CD14-positive monocyte (primary cell): ENCODE data around the gene IL6ST. TPM values are rescaled to one million over a fixed set of nuclear protein-coding genes. Genes with fewer than 3 reads are reported as not detected.
"Not testable (repeated sequence)": the region's sequence is repeated elsewhere in the genome, so short reads cannot be mapped to it uniquely, and the experiment has no call there.

ENCODE experiments used
- DNase-seq, 3 donors: peaks; one replicate each; pipeline ENCODE4 v3.0.0-alpha.2; 2011 to 2022
- H2AFZ ChIP-seq: 2 replicates; pipeline ENCODE4 v1.6.0; 2012; ENCODE audit warnings: mild to moderate bottlenecking, low read depth, low read length, inconsistent platforms; ENCODE audit not compliant: insufficient read depth, poor library complexity, severe bottlenecking
- H3K27ac ChIP-seq, 2 donors: 1 replicate in 1 of 2; 2 replicates in 1 of 2; pipeline ENCODE4 v1.5.1; 2012 to 2013; ENCODE audit warnings: low read length in 2 of 2, control low read depth in 1 of 2, inconsistent platforms in 1 of 2, low read depth in 1 of 2, mild to moderate bottlenecking in 1 of 2
- H3K27me3 ChIP-seq, 2 donors: one replicate each; pipeline versions ENCODE4 v1.6.0 to v1.6.1; 2011 to 2013; ENCODE audit warnings: low read length in 2 of 2; ENCODE audit not compliant: control insufficient read depth in 2 of 2, insufficient read depth in 2 of 2
- H3K36me3 ChIP-seq, 2 donors: replicated peaks in 1 of 2; 1 replicate in 1 of 2; 2 replicates in 1 of 2; pipeline versions ENCODE4 v1.5.1 to v1.6.1; 2012 to 2013; ENCODE audit warnings: low read length in 2 of 2, control low read depth in 1 of 2, inconsistent platforms in 1 of 2, mild to moderate bottlenecking in 1 of 2; ENCODE audit not compliant: insufficient read depth in 2 of 2, control insufficient read depth in 1 of 2
- H3K4me1 ChIP-seq, 2 donors: 1 replicate in 1 of 2; 2 replicates in 1 of 2; pipeline versions ENCODE4 v1.5.1 to v1.6.1; 2012 to 2013; ENCODE audit warnings: low read length in 2 of 2, control low read depth in 1 of 2, inconsistent platforms in 1 of 2, mild to moderate bottlenecking in 1 of 2, moderate library complexity in 1 of 2; ENCODE audit not compliant: insufficient read depth in 2 of 2, control insufficient read depth in 1 of 2
- H3K4me2 ChIP-seq: replicated peaks from 2 replicates; pipeline ENCODE3; 2012; ENCODE audit warnings: low read length, moderate library complexity, mild to moderate bottlenecking; ENCODE audit not compliant: poor library complexity, severe bottlenecking; ENCODE audit errors: extremely low read depth
- H3K4me3 ChIP-seq, 3 experiments: fragments of 200-600 bp in 1 of 3; sonication (generic) in 1 of 3; replicated peaks in 1 of 3; 1 replicate in 2 of 3; 2 replicates in 1 of 3; pipeline ENCODE4 v1.5.1; 2011 to 2013; ENCODE audit warnings: low read length in 3 of 3, mild to moderate bottlenecking in 3 of 3, control low read depth in 2 of 3, low read depth in 2 of 3, inconsistent platforms in 1 of 3, moderate library complexity in 1 of 3
- H3K79me2 ChIP-seq: 2 replicates; pipeline ENCODE4 v1.6.0; 2012; ENCODE audit warnings: mild to moderate bottlenecking, control low read depth, inconsistent platforms, low read length, moderate library complexity; ENCODE audit not compliant: insufficient read depth
- H3K9ac ChIP-seq: 2 replicates; pipeline ENCODE4 v1.6.0; 2017; ENCODE audit warnings: low read length, mild to moderate bottlenecking; ENCODE audit not compliant: insufficient read depth, poor library complexity, severe bottlenecking
- H3K9me3 ChIP-seq, 2 donors: replicated peaks in 1 of 2; 1 replicate in 1 of 2; 2 replicates in 1 of 2; pipeline versions ENCODE4 v1.5.1 to v1.6.1; 2012 to 2013; ENCODE audit warnings: low read length in 2 of 2, control low read depth in 1 of 2; ENCODE audit not compliant: control insufficient read depth in 1 of 2, insufficient read depth in 1 of 2
- H4K20me1 ChIP-seq: 2 replicates; pipeline ENCODE4 v1.6.0; 2012; ENCODE audit warnings: mild to moderate bottlenecking, low read length, control low read depth, moderate library complexity; ENCODE audit not compliant: insufficient read depth
- H3K27ac Mint-ChIP-seq, 7 donors: one replicate each; pipeline ENCODE4 v1.8.0; 2020; ENCODE audit warnings: mild to moderate bottlenecking in 7 of 7, mixed read lengths in 7 of 7, moderate library complexity in 6 of 7, inconsistent platforms in 2 of 7
- H3K27me3 Mint-ChIP-seq, 3 donors: one replicate each; pipeline ENCODE4 v1.8.0; 2021 to 2022; ENCODE audit warnings: low read depth in 3 of 3, mild to moderate bottlenecking in 3 of 3, mixed read lengths in 3 of 3, moderate library complexity in 3 of 3, inconsistent platforms in 1 of 3
- H3K36me3 Mint-ChIP-seq, 2 donors: one replicate each; pipeline ENCODE4 v1.8.0; 2020; ENCODE audit warnings: mixed read lengths in 2 of 2, inconsistent platforms in 1 of 2, mild to moderate bottlenecking in 1 of 2
- H3K4me1 Mint-ChIP-seq: one replicate; pipeline ENCODE4 v1.8.0; 2020; ENCODE audit warnings: mild to moderate bottlenecking, mixed read lengths
- H3K4me3 Mint-ChIP-seq, 2 donors: one replicate each; pipeline ENCODE4 v1.8.0; 2020; ENCODE audit warnings: mild to moderate bottlenecking in 2 of 2, mixed read lengths in 2 of 2, moderate library complexity in 1 of 2
- H3K9me3 Mint-ChIP-seq, 7 donors: one replicate each; pipeline ENCODE4 v1.8.0; 2020 to 2022; ENCODE audit warnings: mixed read lengths in 7 of 7, mild to moderate bottlenecking in 6 of 7, moderate library complexity in 6 of 7, inconsistent platforms in 2 of 7
- WGBS: methylation state at CpG from one replicate; pipeline ENCODE4 v1.1.5; 2013; ENCODE audit warnings: missing lambda C conversion rate; ENCODE audit not compliant: insufficient coverage; 5-methylcytosine and 5-hydroxymethylcytosine counted together
- intact Hi-C, 2 donors: fragments of 100-400 bp; cut with micrococcal nuclease; formaldehyde crosslinking; loops; one replicate each; pipeline versions ENCODE4 v1.15.0 to v1.15.1; 2023
- polyA plus RNA-seq, 3 donors: library from polyadenylated mRNA; depleted of rRNA in 1 of 3; unstranded in 2 of 3; stranded (reverse) in 1 of 3; fragments of 300-500 nt in 2 of 3; fragments of >200 nt in 1 of 3; fragmentation: Illumina TruSeq in 2 of 3; gene quantifications; 1 replicate in 2 of 3; 2 replicates in 1 of 3; pipeline ENCODE4 v1.2.3, GENCODE V29; 2012 to 2021
- TF ChIP-seq, protein P1 (sequence below): fragments of 200-600 bp; IDR thresholded peaks from one replicate; pipeline ENCODE4 v1.8.0; 2022; ENCODE audit warnings: antibody characterized with exemption, mild to moderate bottlenecking

IL6ST gene
- polyA plus RNA-seq, 3 donors = 22.1 to 28.7 (median 25.7) TPM

DNA sequence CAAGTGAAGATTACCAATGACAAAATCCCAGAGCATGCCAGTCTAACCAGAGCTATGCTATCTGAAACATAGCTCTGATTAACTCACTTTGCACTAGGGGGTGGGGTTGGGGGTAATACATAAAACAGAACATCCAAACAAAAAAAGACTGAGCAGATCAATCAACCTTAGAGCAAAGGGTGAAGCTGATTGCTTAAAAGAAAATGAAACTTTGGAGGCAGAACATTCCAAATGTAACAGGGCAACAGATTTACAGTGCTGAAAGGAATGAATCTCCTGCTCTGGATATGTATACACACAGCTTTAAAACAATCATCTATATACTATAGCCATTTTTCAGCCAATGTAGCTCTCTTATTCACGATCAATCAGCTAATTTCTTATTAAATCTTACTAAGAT lies 4.9 kb downstream of the IL6ST start:
- H3K9ac ChIP-seq = no peak overlapping the region
- Mint-ChIP-seq H3K36me3 (peaks cover 20 to 31% of the 10 kb centered on the region in 2 donors), H3K9me3 (peaks cover 0 to 5% (median 0%) of the 10 kb centered on the region in 7 donors), H3K4me3 (peak overlapping the region in 1 of 2 donors; percentile 28), H3K4me1 (peaks cover 58% of the 10 kb centered on the region), H3K27ac (peak overlapping the region in 4 of 7 donors; percentile 7 to 73 (median 58)), H3K27me3 (no peaks in the 10 kb centered on the region)
- peaks cover 0 to 21% of the 10 kb centered on the region in 2 donors for H3K36me3 ChIP-seq
- DNase-seq = no peak
- H3K27me3 ChIP-seq = no peaks in the 10 kb centered on the region
- no peak overlapping the region for H2AFZ ChIP-seq
- H4K20me1 ChIP-seq = peaks cover 87% of the 10 kb centered on the region
- H3K27ac ChIP-seq = peak overlapping the region in 1 of 2 donors; percentile 27
- H3K79me2 ChIP-seq = peaks cover 100% of the 10 kb centered on the region
- peaks cover 29 to 60% of the 10 kb centered on the region in 2 donors for H3K4me1 ChIP-seq
- H3K4me2 ChIP-seq = peak overlapping the region; percentile 26
- intact Hi-C loops = loop anchor here (10.0 kb wide), 3 partner anchors 185 to 1185 kb away; partner anchors contain the start of gene GPBP1 (in 1 of the 2)
- WGBS = no CpG with 5 or more reads among the region's 1 CpG
- no peak overlapping the region for H3K4me3 ChIP-seq
- no peaks in the 10 kb centered on the region for H3K9me3 ChIP-seq
- TF ChIP-seq, protein P1, sequence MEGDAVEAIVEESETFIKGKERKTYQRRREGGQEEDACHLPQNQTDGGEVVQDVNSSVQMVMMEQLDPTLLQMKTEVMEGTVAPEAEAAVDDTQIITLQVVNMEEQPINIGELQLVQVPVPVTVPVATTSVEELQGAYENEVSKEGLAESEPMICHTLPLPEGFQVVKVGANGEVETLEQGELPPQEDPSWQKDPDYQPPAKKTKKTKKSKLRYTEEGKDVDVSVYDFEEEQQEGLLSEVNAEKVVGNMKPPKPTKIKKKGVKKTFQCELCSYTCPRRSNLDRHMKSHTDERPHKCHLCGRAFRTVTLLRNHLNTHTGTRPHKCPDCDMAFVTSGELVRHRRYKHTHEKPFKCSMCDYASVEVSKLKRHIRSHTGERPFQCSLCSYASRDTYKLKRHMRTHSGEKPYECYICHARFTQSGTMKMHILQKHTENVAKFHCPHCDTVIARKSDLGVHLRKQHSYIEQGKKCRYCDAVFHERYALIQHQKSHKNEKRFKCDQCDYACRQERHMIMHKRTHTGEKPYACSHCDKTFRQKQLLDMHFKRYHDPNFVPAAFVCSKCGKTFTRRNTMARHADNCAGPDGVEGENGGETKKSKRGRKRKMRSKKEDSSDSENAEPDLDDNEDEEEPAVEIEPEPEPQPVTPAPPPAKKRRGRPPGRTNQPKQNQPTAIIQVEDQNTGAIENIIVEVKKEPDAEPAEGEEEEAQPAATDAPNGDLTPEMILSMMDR = no peak

DNA sequence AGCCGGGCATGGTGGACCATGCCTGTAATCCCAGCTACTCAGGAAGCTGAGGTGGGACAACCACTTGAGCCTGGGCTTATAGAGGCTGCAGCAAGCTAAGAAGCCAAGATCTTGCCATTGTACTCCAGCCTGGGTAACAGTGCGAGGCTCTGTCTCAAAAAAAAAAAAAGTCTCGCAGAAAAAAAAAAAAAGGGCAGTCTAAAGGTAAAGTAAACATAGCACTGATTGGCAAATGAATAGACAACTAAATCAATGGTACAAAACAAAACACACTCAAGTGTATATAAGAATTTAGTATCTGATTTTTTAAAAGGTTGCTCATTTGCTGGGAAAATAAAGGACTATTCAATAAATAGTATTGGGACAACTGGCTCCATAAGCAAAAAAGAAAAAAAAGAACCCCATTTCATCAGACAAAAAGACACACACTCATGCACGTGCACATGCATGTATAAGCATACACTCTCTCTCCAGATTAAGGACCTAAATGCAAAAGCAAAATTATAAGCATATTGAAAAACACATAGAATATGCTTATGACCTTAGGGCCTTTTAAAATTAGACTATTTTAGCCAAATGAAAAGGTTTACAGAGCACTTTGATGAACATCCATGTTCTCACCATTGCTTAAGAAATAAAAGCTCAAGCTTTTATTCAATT lies 5.7 kb downstream of the IL6ST start:
- TF ChIP-seq, protein P1 = no peak
- H3K4me1 ChIP-seq = peaks cover 29 to 60% of the 10 kb centered on the region in 2 donors
- H2AFZ ChIP-seq = no peak overlapping the region
- peak overlapping the region; percentile 26 for H3K4me2 ChIP-seq
- H3K27ac ChIP-seq = peak overlapping the region in 1 of 2 donors; percentile 27
- H3K4me3 ChIP-seq = no peak overlapping the region
- H4K20me1 ChIP-seq = peaks cover 94% of the 10 kb centered on the region
- Mint-ChIP-seq H3K9me3 (peaks cover 0 to 5% (median 0%) of the 10 kb centered on the region in 7 donors), H3K27ac (no peak overlapping the region), H3K4me3 (no peak overlapping the region), H3K36me3 (peaks cover 20 to 34% of the 10 kb centered on the region in 2 donors), H3K27me3 (no peaks in the 10 kb centered on the region), H3K4me1 (peaks cover 63% of the 10 kb centered on the region)
- H3K27me3 ChIP-seq = no peaks in the 10 kb centered on the region
- DNase-seq = no peak
- H3K9me3 ChIP-seq = no peaks in the 10 kb centered on the region
- H3K36me3 ChIP-seq = peaks cover 0 to 26% of the 10 kb centered on the region in 2 donors
- 80% methylated on average over 1 of the region's 4 CpGs for WGBS
- intact Hi-C loops = no loop called here
- peaks cover 100% of the 10 kb centered on the region for H3K79me2 ChIP-seq
- H3K9ac ChIP-seq = no peak overlapping the region

DNA sequence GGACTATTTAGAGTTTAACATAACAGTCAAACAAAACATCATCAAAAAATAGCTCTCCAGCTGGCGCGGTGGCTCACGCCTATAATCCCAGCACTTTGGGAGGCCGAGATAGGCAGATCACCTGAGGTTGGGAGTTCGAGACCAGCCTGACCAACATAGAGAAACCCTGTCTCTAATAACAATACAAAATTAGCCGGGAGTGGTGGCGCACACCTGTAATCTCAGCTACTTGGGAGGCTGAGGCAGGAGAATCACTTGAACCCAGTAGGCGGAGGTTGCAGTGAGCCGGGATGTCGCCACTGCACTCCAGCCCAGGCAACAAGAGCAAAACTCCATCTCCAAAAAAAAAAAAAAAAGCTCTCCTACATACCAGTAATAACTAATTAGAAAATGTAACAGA lies 6.3 kb downstream of the IL6ST start:
- H3K4me3 ChIP-seq, H3K9me3 ChIP-seq, DNase-seq, H3K9me3 Mint-ChIP-seq, H3K27me3 Mint-ChIP-seq, H3K9ac ChIP-seq, H3K27ac ChIP-seq, H3K27me3 ChIP-seq, H2AFZ ChIP-seq, intact Hi-C loops, H3K4me2 ChIP-seq, H3K4me3 Mint-ChIP-seq: not testable (repeated sequence)
- Histone ChIP-seq H3K79me2 (peaks cover 100% of the 10 kb centered on the region), H4K20me1 (peaks cover 97% of the 10 kb centered on the region), H3K36me3 (peaks cover 0 to 26% of the 10 kb centered on the region in 2 donors), H3K4me1 (peaks cover 29 to 56% of the 10 kb centered on the region in 2 donors)
- 96% methylated on average over 4 of the region's 10 CpGs for WGBS
- peak overlapping the region in 1 of 7 donors; percentile 35 for H3K27ac Mint-ChIP-seq
- H3K4me1 Mint-ChIP-seq = peaks cover 63% of the 10 kb centered on the region
- H3K36me3 Mint-ChIP-seq = peaks cover 20 to 34% of the 10 kb centered on the region in 2 donors
